Bronchus fibroblast of lung (primary cell): ENCODE data around the gene DNAJC4. TPM values are rescaled to one million over a fixed set of nuclear protein-coding genes. Genes with fewer than 3 reads are reported as not detected.

Experiments used
- total RNA-seq: library from RNA; depleted of rRNA; stranded (reverse); fragments of >200 nt; gene quantifications from 2 replicates; pipeline ENCODE4 v1.2.3, GENCODE V29; 2015

Gene DNAJC4
- total RNA-seq, result 12.6 and 21.2 TPM in 2 replicates

GRCh38 chr11:64230171-64230984, at the start of gene DNAJC4:
DNAJC4 (plus strand) TSS chr11:64230548; CDS start chr11:64230855, 307 bp downstream.

GRCh38 chr11:64185693-64186491, 44.5 kb upstream of the DNAJC4 start, which contains the start of gene STIP1:
STIP1 (plus strand) TSS chr11:64186171; CDS start chr11:64186262, 91 bp downstream.

GRCh38 chr11:64206457-64207255, 23.7 kb upstream of the DNAJC4 start, which contains the start of gene FERMT3:
FERMT3 (plus strand) TSS chr11:64206721; CDS start chr11:64207365, 644 bp downstream.

GRCh38 chr11:64225608-64226506, 4.5 kb upstream of the DNAJC4 start, which contains the start of the genes NUDT22 and TRPT1:
NUDT22 (plus strand) TSS chr11:64226274; CDS start chr11:64226653, 379 bp downstream.
TRPT1 (minus strand) TSS chr11:64226186; CDS start chr11:64225860, 326 bp downstream.

GRCh38 chr11:64233913-64234586, 3.7 kb downstream of the DNAJC4 start, which contains the start of gene VEGFB:
VEGFB (plus strand) TSS chr11:64234584; CDS start chr11:64234834, 250 bp downstream.

GRCh38 chr11:64240435-64241240, 10.3 kb downstream of the DNAJC4 start, which contains the start of gene FKBP2:
FKBP2 (plus strand) TSS chr11:64241095; CDS start chr11:64242388, 1,293 bp downstream.

GRCh38 chr11:64246871-64247728, 16.8 kb downstream of the DNAJC4 start, which contains the start of gene PPP1R14B:
PPP1R14B (minus strand) TSS chr11:64246943; CDS start chr11:64246673, 270 bp downstream.

GRCh38 chr11:64251016-64251752, 20.8 kb downstream of the DNAJC4 start, which contains the start of gene PLCB3:
PLCB3 (plus strand) TSS chr11:64251530; CDS start chr11:64251650, 120 bp downstream.

Other genes starting within 250 kb of the DNAJC4 start
- 114 and 130 TPM in 2 replicates for gene OTUB1, start 244.1 kb upstream of the DNAJC4 start, total RNA-seq
- gene FLRT1, start 194.6 kb upstream of the DNAJC4 start, total RNA-seq, result under 0.01 TPM in 1 of 2 replicates, not detected in the other
- 9.2 and 14.7 TPM in 2 replicates for gene MACROD1, start 64.4 kb upstream of the DNAJC4 start, total RNA-seq
- gene STIP1, start 44.4 kb upstream of the DNAJC4 start, total RNA-seq, result 200 and 219 TPM in 2 replicates
- 1.8 and 2.2 TPM in 2 replicates for gene FERMT3, start 23.8 kb upstream of the DNAJC4 start, total RNA-seq
- 46.2 and 59.3 TPM in 2 replicates for gene TRPT1, start 4.4 kb upstream of the DNAJC4 start, total RNA-seq
- 59.5 and 60.4 TPM in 2 replicates for gene NUDT22, start 4.3 kb upstream of the DNAJC4 start, total RNA-seq
- gene VEGFB, start 4.0 kb downstream of the DNAJC4 start, total RNA-seq, result 22.5 and 30.8 TPM in 2 replicates
- 41.2 and 54.4 TPM in 2 replicates for gene FKBP2, start 10.5 kb downstream of the DNAJC4 start, total RNA-seq
- gene PPP1R14B, start 16.4 kb downstream of the DNAJC4 start, total RNA-seq, result 361 and 380 TPM in 2 replicates
- gene PLCB3, start 21.0 kb downstream of the DNAJC4 start, total RNA-seq, result 24.2 and 25.7 TPM in 2 replicates
- 102 and 103 TPM in 2 replicates for gene BAD, start 54.1 kb downstream of the DNAJC4 start, total RNA-seq
- 14.6 and 18.7 TPM in 2 replicates for gene GPR137, start 55.3 kb downstream of the DNAJC4 start, total RNA-seq
- gene KCNK4, start 60.8 kb downstream of the DNAJC4 start, total RNA-seq, result not detected in 2 replicates
- gene CATSPERZ, start 69.8 kb downstream of the DNAJC4 start, total RNA-seq, result 0.15 TPM in 1 of 2 replicates, not detected in the other
- 21.3 and 25.1 TPM in 2 replicates for gene ESRRA, start 75.0 kb downstream of the DNAJC4 start, total RNA-seq
- 446 and 498 TPM in 2 replicates for gene TRMT112, start 87.0 kb downstream of the DNAJC4 start, total RNA-seq
- gene PRDX5, start 87.6 kb downstream of the DNAJC4 start, total RNA-seq, result 281 and 297 TPM in 2 replicates
- gene CCDC88B, start 109.7 kb downstream of the DNAJC4 start, total RNA-seq, result 1.2 and 1.3 TPM in 2 replicates
- gene RPS6KA4, start 128.6 kb downstream of the DNAJC4 start, total RNA-seq, result 39.7 and 42.4 TPM in 2 replicates